Activated T-cell treated with anti-CD3 and anti-CD28 coated beads for 1 hour (primary cell): ENCODE data around the gene KLF11.
"Not testable (repeated sequence)": the region's sequence is repeated elsewhere in the genome, so short reads cannot be mapped to it uniquely, and the experiment has no call there.

Experiments used
- DNase-seq: peaks from one replicate; pipeline ENCODE4 v3.0.0-alpha.2; 2020; ENCODE audit warnings: low read depth

Gene KLF11

GRCh38 chr2:10026940-10027569, 16.3 kb upstream of the KLF11 start:
- DNase-seq = no peak

- no peak for DNase-seq
Measured at GRCh38 chr2:10027660-10028330, 15.6 kb upstream of the KLF11 start.

DNA sequence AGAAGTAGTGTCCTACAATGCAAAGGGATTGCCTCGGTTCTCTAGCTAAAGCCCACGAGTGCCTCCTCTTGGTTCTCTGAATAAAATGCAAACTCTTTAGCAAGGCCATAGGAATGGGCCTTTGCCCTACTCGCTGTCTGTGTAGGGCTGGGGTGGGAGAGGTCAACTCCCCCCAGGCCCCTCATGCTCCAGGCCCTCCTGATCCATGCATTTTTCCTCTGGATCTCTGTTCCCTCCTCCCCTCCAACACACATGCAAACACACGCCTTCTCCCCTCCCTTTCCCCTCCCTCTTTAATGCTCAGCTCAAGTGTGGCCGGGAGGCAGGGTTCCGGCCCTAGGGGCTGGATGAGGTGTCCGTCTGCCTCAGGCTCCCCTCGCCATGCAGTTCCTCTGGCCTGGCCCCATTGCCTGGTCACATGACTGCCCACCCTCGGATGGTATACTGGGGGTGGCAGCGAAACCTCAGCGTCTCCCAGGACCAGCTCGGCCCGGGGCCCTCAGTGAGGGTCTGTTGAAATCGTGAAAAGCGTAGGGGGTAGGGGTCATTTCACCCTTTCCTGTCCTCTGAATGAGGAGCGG, 14.9 kb upstream of the KLF11 start:
- DNase-seq = no peak

- peak; percentile 22 for DNase-seq
Measured at GRCh38 chr2:10028988-10029874, 14.1 kb upstream of the KLF11 start.

DNA sequence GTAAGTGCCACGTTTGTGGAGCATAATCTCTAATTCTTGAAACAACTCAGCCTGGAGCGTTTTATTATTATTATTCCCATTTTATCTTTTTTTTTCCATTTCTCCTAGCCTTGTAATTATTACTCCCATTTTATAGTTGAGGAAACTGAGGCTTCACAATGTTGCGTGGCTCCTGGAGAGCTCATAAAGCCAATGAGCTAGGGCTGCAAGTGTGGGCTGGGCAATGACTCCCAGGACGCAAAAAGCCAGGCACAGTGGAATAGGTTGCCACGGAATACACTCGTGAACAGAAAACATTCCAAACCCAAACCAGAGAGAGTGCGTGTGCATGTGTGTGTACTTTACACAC, 13.5 kb upstream of the KLF11 start:
- no peak for DNase-seq

DNA sequence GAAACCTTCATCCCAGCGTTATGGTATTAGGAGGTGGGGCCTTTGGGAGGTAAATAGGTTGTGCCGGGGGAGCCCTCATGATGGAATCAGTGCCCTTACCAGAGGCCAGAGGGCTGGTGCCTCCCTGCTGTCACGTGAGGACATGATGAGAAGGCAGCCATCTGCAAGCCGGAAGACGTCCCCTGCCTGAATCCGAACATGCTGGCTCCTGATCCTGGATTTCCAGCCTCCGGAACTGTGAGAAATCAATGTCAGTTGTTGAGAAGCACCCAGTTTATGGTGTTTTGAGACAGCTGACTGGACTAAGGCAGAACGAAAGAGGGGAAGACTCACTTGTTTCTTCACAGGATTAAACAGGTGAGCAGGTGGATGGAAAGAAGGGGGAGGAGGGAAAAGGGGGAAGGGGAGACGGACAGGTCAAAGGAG, 13.0 kb upstream of the KLF11 start:
- DNase-seq = no peak

GRCh38 chr2:10030798-10031197, 12.6 kb upstream of the KLF11 start:
- not testable (repeated sequence) for DNase-seq

DNA sequence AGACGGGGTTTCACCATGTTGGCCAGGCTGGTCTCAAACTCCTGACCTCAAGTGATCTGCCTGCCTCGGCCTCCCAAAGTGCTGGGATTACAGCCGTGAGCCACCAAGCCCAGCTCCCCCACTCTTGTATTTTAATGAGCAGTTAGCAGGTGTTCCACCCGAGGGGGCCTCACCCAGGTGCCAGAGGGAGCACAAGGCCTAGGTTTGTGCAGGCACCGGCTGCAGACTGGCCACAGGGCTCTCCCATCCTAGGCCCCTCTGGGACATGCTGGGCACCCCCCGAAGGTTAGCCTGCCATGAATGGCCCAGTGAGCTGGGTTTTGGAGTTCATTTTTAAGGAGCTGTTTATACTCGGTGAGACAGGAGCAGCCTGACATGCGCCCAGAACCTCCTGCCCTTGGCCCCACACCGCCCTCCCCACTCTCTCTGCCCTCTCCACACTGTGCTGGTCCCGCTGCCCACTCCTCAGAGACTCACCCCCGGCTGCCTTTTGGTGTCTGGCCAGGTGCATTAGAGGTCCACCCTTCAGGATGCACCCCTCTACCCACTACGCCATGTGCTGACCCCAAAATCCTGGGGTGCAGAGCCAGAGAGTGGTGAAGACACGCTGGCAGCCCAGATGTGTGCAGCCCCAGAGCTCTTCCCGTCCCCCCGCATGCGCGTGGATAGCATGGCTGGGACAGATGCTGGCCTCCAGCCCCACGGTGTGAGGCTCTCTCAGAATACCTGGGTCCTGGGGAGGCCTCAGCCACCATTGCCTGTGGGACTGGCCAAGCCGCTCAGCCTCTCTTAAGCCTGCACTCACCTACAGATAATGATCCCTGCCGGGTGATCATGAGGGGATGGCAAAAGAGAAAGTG, 11.2 kb upstream of the KLF11 start:
- DNase-seq = no peak

DNA sequence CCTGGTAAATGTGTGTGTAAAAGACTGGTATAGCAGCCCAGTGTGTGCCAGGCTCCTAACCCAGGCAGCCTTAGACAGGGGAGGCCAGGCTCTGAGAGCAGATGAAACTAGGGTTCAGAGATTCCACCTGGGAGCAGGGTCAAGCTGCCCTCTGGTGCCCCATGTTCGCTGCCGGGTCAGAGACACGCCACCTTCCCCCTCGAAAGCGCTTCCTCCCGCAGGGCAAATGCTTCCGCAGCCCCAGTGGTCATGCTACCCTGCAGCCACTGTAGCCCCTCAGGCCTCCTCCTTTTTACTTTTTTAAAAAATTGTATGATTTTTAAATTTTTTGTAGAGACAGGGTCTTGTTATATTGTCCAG, 10.6 kb upstream of the KLF11 start:
- DNase-seq = no peak

GRCh38 chr2:10033251-10034006, 9.9 kb upstream of the KLF11 start:
- no peak for DNase-seq

DNA sequence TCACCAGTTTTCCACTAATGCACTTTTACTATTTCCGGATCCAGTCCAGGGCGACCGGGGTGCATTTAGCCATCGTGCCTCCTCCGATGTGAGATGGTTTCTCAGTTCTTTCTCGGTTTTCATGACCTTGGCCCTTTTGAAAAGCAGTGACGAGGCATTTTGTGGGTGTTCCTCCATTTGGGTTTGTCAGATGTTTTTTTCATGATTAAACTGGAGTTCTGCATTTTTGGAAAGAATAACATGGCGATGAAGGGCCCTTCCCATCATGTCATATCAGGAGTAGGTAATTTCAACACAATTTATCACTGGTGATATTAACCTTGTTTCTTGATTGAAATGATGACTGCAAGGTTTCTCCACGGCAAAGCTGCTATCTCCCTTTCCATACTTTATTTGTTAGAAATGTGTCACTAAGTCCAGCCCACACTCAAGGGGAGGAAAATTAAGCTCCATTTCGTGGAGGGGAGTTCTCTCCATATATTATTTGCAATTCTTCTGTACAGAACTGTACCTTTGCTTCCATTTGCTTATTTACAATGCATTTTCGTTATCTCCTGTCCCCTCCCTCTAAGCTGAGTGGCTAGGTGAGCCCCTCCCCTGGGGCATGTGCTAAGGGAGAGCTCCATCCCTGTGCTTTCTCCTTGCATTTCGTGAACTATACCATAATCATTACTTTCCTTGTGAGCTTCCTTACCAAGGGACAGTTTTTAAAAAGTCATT, 8.9 kb upstream of the KLF11 start:
- DNase-seq = no peak

GRCh38 chr2:10035053-10035422, 8.3 kb upstream of the KLF11 start:
- no peak for DNase-seq

DNA sequence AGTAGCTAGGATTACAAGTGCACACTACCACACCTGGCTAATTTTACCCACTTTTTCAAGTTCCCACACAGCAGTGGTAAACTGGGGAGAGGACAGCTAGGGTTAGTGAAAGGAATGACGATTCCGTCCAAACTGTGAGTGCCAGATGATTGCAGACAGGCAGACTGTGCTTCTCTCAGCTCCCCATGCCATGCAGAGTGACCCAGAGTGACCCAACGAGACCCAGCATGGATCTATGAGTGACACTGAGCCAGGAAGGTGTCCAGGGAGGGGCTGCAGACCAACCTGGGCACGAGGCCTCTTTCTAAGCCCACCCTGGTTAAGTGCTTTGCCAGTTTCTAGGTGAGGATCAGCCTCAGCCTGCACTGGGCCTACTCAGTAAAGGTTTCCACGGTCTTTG, 7.7 kb upstream of the KLF11 start:
- DNase-seq = no peak

GRCh38 chr2:10036095-10036884, 7.1 kb upstream of the KLF11 start:
- DNase-seq = no peak

GRCh38 chr2:10038123-10038522, 5.2 kb upstream of the KLF11 start:
- DNase-seq = no peak

DNA sequence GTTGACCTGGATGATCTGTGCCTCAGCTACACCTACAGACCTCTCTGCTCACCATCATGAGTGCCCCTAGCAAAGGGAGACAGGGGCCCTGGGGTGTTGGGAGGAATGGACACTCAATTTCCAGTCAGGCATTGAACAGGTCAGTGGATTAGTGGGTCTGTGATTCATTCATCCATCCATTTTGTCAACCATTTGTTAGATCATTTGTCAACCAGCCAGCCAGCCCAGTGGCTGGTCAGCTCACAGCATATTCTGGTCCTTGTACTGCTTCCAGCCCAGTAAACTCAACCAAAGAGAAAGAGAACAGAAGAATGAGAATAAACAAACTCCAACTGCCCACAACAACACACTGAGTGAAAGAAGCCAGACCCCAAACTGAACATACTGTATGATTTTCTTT, 4.6 kb upstream of the KLF11 start:
- no peak for DNase-seq

- DNase-seq = no peak
Measured at GRCh38 chr2:10039658-10040410, 3.5 kb upstream of the KLF11 start.

- no peak for DNase-seq
Measured at GRCh38 chr2:10041711-10042110, 1.6 kb upstream of the KLF11 start.
